ENCODE results near the gene EIF2B1.

DNA sequence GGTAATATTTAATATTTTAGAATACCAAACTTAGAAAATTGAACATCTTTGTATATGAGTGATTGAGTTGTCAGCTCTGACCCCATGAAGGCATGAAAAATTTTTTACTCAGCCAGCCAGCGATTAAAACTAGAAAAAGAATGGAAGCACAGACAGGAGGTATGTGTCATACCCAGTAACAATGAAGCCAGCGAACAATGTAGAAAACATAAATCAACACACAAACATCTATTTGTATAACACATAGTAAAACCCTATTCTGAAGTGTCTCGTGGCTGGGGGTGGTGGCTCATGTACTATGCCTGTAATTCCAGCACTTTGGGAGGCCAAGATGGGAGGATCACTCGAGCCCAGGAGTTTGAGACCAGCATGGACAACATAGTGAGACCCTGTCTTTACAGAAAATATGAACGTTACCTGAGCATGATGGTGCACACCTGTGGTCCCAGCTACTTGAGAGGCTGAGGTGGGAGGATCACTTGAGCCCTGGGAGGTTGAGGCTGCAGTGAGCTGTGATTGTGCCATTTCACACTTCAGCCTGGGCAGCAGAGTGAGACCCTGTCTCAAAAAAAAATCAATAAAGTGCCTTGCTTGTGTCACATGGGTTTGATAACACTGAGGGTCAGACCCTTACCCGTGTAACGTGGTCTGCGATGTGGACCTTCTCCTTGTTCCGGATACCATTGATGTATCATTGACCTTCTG is 43.3 kb upstream of the EIF2B1 start:
- TF ChIP-seq EP300 (IDR thresholded peaks at IDR 0.05) (no peak), POLR2AphosphoS5 (IDR thresholded peaks at IDR 0.05) (no peak), POLR2A (IDR thresholded peaks at IDR 0.05) (no peak)
- TF ChIP-seq, protein P1, sequence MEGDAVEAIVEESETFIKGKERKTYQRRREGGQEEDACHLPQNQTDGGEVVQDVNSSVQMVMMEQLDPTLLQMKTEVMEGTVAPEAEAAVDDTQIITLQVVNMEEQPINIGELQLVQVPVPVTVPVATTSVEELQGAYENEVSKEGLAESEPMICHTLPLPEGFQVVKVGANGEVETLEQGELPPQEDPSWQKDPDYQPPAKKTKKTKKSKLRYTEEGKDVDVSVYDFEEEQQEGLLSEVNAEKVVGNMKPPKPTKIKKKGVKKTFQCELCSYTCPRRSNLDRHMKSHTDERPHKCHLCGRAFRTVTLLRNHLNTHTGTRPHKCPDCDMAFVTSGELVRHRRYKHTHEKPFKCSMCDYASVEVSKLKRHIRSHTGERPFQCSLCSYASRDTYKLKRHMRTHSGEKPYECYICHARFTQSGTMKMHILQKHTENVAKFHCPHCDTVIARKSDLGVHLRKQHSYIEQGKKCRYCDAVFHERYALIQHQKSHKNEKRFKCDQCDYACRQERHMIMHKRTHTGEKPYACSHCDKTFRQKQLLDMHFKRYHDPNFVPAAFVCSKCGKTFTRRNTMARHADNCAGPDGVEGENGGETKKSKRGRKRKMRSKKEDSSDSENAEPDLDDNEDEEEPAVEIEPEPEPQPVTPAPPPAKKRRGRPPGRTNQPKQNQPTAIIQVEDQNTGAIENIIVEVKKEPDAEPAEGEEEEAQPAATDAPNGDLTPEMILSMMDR (IDR thresholded peaks at IDR 0.05), result no peak

All from sigmoid colon (tissue), 4 donors.